Immature natural killer cell (primary cell): ENCODE measurements around the gene CIRBP. TPM values are rescaled to one million over a fixed set of nuclear protein-coding genes. Genes with fewer than 3 reads are reported as not detected.

ENCODE experiments used
- DNase-seq, 3 donors: peaks; one replicate each; pipeline ENCODE4 v3.0.0; 2022; ENCODE audit warnings: mixed read lengths in 1 of 3
- H3K27ac Mint-ChIP-seq, 6 donors: one replicate each; pipeline ENCODE4 v1.8.0; 2020; ENCODE audit warnings: mixed read lengths in 6 of 6, mild to moderate bottlenecking in 5 of 6, inconsistent platforms in 4 of 6, moderate library complexity in 3 of 6
- H3K27me3 Mint-ChIP-seq, 3 donors: one replicate each; pipeline ENCODE4 v1.8.0; 2020 to 2021; ENCODE audit warnings: low read depth in 3 of 3, mild to moderate bottlenecking in 3 of 3, mixed read lengths in 3 of 3, moderate library complexity in 3 of 3, inconsistent platforms in 1 of 3
- H3K36me3 Mint-ChIP-seq, 3 donors: one replicate each; pipeline ENCODE4 v1.8.0; 2020; ENCODE audit warnings: mixed read lengths in 3 of 3, inconsistent platforms in 2 of 3, mild to moderate bottlenecking in 2 of 3
- H3K4me1 Mint-ChIP-seq, 2 donors: one replicate each; pipeline ENCODE4 v1.8.0; 2020; ENCODE audit warnings: inconsistent platforms in 2 of 2, mild to moderate bottlenecking in 2 of 2, mixed read lengths in 2 of 2, moderate library complexity in 1 of 2
- H3K4me3 Mint-ChIP-seq, 5 donors: one replicate each; pipeline ENCODE4 v1.8.0; 2020; ENCODE audit warnings: mild to moderate bottlenecking in 5 of 5, mixed read lengths in 5 of 5, inconsistent platforms in 3 of 5, moderate library complexity in 3 of 5
- H3K9me3 Mint-ChIP-seq, 6 donors: one replicate each; pipeline ENCODE4 v1.8.0; 2020; ENCODE audit warnings: mild to moderate bottlenecking in 6 of 6, mixed read lengths in 6 of 6, inconsistent platforms in 4 of 6, moderate library complexity in 3 of 6
- polyA plus RNA-seq, 3 donors: library from polyadenylated mRNA; unstranded; fragments of 300-500 nt; fragmentation: Illumina TruSeq; gene quantifications; one replicate each; pipeline ENCODE4 v1.2.3, GENCODE V29; 2021

CIRBP gene
- polyA plus RNA-seq, 3 donors from 2014 or later: 146 to 246 (median 197) TPM

DNA sequence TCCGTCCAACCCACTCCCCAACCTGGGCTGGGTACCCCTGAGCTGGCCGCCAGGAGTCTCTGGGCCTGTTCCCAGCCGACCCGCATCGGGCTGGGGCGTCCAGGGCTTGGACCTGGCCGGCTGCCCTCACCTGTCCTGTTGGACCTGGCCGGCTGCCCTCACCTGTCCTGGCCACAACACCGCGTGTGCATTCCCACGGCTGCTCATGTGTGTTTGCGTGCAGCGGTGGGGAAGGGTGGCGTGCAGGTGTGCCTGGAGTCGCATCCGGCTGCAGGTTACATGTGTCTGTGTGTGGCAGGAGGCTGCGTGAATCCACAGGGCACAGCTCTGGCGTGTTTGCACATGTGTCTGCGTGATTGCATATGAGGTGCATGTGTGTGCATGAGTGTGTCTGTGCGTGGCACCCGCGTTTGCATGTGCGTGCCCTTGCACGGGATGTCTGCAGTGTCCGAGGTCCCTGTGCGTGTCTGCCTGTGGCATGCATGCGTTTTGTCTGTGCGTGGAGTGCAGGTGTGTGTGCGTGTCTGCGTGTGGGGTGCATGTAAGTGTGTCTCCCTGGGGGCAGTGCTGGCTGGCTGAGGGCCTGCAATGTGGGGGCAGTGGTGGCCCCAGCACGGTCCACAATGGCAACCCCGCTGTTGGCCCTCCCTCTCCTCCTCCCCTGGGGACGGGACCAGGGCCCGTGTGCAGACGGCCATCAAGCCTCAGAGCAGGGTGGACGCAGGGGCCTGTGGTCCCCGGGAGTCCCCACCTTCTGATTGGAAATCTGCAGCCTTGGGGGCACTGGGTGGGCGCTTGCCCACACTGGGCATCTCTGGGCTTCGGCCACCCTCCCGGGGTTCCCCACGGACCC is 19.9 kb downstream of the CIRBP start:
- DNase-seq: no peak
- no peak overlapping the region for H3K4me3 Mint-ChIP-seq
- H3K27ac Mint-ChIP-seq: no peak overlapping the region
- peaks cover 5 to 6% (median 5%) of the 10 kb centered on the region in 3 donors for H3K27me3 Mint-ChIP-seq
- H3K36me3 Mint-ChIP-seq: no peaks in the 10 kb centered on the region
- H3K4me1 Mint-ChIP-seq: peaks cover 0 to 8% of the 10 kb centered on the region in 2 donors
- H3K9me3 Mint-ChIP-seq: peaks cover 0 to 3% (median 0%) of the 10 kb centered on the region in 6 donors

DNA sequence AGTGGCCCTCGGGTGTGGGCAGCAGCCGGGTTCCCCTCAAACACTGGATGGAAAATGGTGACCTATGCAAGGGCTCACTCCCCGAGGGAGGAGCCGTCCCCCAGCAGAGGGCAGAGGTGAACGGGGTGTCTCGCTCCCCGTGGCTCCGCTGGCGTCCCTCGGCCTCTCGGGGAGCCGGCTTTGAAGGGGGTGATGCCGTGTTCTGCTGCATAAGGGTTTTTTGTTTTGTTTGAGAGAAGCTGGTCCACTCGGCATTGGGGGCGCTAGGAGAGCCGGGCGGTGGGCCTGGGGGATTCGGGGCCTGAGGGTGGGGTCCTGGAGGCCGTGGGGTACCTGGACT is 20.5 kb downstream of the CIRBP start:
- Mint-ChIP-seq H3K27me3 (peaks cover 2 to 5% (median 4%) of the 10 kb centered on the region in 3 donors), H3K4me1 (peaks cover 0 to 5% of the 10 kb centered on the region in 2 donors), H3K36me3 (no peaks in the 10 kb centered on the region), H3K9me3 (no peaks in the 10 kb centered on the region), H3K4me3 (no peak overlapping the region), H3K27ac (no peak overlapping the region)
- DNase-seq: no peak

DNA sequence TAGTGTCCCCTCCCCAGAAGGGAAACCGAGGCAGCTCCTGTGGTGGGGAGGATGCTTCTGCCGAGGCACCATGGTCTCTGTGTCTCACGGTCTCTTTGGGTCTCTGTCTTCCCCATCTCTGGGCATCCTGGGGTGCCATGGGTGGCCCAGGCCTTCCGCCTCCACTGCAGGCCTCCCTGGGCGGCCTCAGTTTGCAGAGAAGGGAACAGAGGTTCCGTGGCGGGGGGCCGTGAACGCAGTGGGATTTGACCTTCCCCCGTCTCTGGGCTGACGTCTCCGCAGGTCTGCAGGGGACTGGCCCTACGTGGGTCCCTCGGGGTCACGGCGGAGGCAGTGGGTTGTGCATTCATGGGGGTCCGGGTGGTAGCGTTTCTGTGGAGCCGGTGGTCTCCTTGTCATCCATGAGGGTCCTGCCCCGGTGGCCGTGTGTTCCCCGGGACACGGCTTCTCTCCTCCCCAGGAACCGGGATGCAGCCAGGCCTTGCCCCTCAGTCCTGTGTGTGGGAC is 21.1 kb downstream of the CIRBP start:
- peaks cover 0 to 2% of the 10 kb centered on the region in 2 donors for H3K4me1 Mint-ChIP-seq
- no peaks in the 10 kb centered on the region for H3K9me3 Mint-ChIP-seq
- no peak overlapping the region for H3K4me3 Mint-ChIP-seq
- no peak for DNase-seq
- peaks cover 0 to 5% (median 4%) of the 10 kb centered on the region in 3 donors for H3K27me3 Mint-ChIP-seq
- no peaks in the 10 kb centered on the region for H3K36me3 Mint-ChIP-seq
- H3K27ac Mint-ChIP-seq: no peak overlapping the region

- Mint-ChIP-seq H3K4me1 (peaks cover 0 to 2% of the 10 kb centered on the region in 2 donors), H3K4me3 (no peak overlapping the region), H3K27me3 (peaks cover 0 to 5% (median 4%) of the 10 kb centered on the region in 3 donors), H3K9me3 (no peaks in the 10 kb centered on the region), H3K36me3 (no peaks in the 10 kb centered on the region), H3K27ac (no peak overlapping the region)
- no peak for DNase-seq
These were observed 21.8 kb downstream of the CIRBP start for GRCh38 chr19:1290703-1291651.

- Mint-ChIP-seq H3K4me1 (no peaks in the 10 kb centered on the region), H3K9me3 (no peaks in the 10 kb centered on the region), H3K27ac (no peak overlapping the region), H3K36me3 (no peaks in the 10 kb centered on the region), H3K4me3 (no peak overlapping the region), H3K27me3 (peaks cover 0 to 4% (median 2%) of the 10 kb centered on the region in 3 donors)
- no peak for DNase-seq
These were observed 22.8 kb downstream of the CIRBP start for GRCh38 chr19:1291761-1292418.

GRCh38 chr19:1292419-1293151 is 23.5 kb downstream of the CIRBP start:
- H3K27me3 Mint-ChIP-seq: peaks cover 0 to 9% (median 2%) of the 10 kb centered on the region in 3 donors
- no peaks in the 10 kb centered on the region for H3K36me3 Mint-ChIP-seq
- H3K4me1 Mint-ChIP-seq: peaks cover 0 to 4% of the 10 kb centered on the region in 2 donors
- no peak overlapping the region for H3K27ac Mint-ChIP-seq
- no peak overlapping the region for H3K4me3 Mint-ChIP-seq
- no peaks in the 10 kb centered on the region for H3K9me3 Mint-ChIP-seq
- DNase-seq: no peak

- Mint-ChIP-seq H3K27me3 (peaks cover 0 to 9% (median 2%) of the 10 kb centered on the region in 3 donors), H3K4me3 (no peak overlapping the region), H3K36me3 (no peaks in the 10 kb centered on the region)
These were observed 24.9 kb downstream of the CIRBP start for GRCh38 chr19:1293782-1294604.

DNA sequence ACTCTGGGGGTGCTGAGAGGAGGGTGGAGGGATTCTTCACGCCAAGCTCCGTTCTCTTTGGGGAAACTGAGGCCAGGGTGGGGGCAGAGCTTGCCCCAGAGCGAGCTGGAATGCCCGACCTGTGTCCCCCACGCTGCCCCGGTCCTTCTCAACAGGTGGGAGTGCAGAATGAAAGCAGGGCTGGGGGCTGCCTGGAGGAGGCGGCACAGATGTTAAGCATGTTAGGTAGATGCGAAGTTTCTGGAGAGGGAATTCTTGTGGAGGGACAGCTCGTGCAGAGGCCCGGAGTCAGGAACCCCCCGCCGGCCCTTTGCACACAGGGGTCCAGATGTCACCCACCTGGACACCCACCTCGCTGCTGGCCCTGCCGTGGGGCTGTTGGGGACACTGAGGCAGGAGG is 25.6 kb downstream of the CIRBP start:
- Mint-ChIP-seq H3K4me1 (peaks cover 0 to 4% of the 10 kb centered on the region in 2 donors), H3K27me3 (peaks cover 0 to 9% (median 0%) of the 10 kb centered on the region in 3 donors), H3K27ac (no peak overlapping the region), H3K4me3 (peak overlapping the region in 1 of 5 donors; percentile 36), H3K9me3 (no peaks in the 10 kb centered on the region), H3K36me3 (no peaks in the 10 kb centered on the region)
- no peak for DNase-seq

More at GRCh38 chr19:1293782-1294604, 24.9 kb downstream of the CIRBP start:
- H3K4me1 Mint-ChIP-seq: peaks cover 0 to 4% of the 10 kb centered on the region in 2 donors
- no peak for DNase-seq
- H3K27ac Mint-ChIP-seq: no peak overlapping the region
- H3K9me3 Mint-ChIP-seq: no peaks in the 10 kb centered on the region

DNA sequence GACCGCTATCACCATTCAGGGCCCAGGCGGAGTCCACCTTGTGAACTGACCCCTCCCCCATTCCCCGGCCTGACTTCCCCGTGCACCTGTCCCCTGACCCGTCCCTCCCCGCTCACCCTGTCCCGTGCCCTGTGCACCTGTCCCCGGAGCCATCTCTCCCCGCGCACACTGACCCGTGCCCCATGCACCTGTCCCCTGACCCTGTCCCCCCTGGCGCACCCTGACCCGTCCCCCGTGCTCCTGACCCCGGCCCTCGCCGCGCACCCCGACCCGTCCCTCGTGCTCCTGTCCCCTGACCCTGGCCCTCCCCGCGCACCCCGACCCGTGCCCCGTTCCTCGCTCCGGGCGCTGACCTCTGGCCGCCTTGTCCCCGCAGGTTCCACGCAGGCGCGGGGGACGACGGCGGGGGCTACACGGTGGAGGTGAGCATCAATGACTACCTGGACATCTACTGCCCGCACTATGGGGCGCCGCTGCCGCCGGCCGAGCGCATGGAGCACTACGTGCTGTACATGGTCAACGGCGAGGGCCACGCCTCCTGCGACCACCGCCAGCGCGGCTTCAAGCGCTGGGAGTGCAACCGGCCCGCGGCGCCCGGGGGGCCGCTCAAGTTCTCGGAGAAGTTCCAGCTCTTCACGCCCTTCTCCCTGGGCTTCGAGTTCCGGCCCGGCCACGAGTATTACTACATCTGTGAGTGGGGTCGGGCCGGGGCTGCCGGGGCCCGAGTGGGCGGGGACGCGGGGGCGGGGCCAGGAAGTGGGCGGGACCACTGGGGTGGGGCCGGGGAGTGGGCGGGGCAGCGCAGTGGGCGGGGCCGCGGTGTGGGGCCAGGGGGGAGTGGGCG is 26.3 kb downstream of the CIRBP start:
- Mint-ChIP-seq H3K4me3 (peak overlapping the region in 1 of 5 donors; percentile 33), H3K9me3 (no peaks in the 10 kb centered on the region), H3K27me3 (peaks cover 0 to 9% (median 0%) of the 10 kb centered on the region in 3 donors), H3K27ac (no peak overlapping the region), H3K4me1 (peaks cover 0 to 4% of the 10 kb centered on the region in 2 donors), H3K36me3 (no peaks in the 10 kb centered on the region)
- peak in 1 of 3 donors; percentile 30 for DNase-seq

- Mint-ChIP-seq H3K9me3 (no peaks in the 10 kb centered on the region), H3K36me3 (no peaks in the 10 kb centered on the region), H3K27ac (no peak overlapping the region), H3K4me3 (no peak overlapping the region), H3K27me3 (peaks cover 0 to 12% (median 3%) of the 10 kb centered on the region in 3 donors), H3K4me1 (peaks cover 0 to 4% of the 10 kb centered on the region in 2 donors)
- DNase-seq: no peak
These were observed 26.9 kb downstream of the CIRBP start for GRCh38 chr19:1296078-1296477.

DNA sequence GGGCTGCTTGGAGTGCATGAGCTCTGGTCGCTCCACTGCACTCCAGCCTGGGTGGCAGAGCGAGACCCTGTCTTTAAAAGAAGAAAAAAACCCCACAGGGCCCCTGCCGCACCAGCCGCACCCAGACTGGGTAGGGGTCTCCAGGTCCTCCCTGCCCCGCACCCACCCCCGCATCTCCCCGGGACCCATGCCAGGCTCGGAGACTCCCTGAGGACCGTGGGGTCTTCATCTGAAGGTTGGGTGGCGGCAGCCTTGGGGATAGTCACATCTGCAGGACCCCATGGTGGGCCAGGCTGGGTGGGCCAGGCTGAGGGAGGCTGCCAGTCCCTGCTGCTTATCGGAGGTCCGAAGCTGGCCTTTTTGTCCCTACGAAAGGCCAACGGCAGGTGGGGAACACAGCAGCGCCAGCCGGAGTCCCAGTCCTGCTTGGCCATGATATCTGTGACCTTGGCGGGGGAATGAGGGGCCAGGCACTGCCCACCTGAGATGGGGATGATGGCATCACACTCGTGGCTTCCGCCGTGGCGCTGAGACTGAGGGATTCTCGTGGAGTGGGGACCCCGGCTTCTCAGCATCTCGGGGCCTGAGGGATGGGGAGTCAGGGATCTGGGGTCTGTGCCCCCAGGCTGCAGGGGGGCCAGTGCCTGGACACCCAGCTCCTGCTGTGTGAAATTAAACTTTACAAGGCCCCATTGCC is 27.6 kb downstream of the CIRBP start:
- Mint-ChIP-seq H3K4me3 (peak overlapping the region in 2 of 5 donors; percentile 7 to 29), H3K36me3 (no peaks in the 10 kb centered on the region), H3K4me1 (peaks cover 0 to 4% of the 10 kb centered on the region in 2 donors), H3K9me3 (no peaks in the 10 kb centered on the region), H3K27ac (no peak overlapping the region), H3K27me3 (peaks cover 0 to 12% (median 3%) of the 10 kb centered on the region in 3 donors)
- DNase-seq: no peak
